H9 (cell line): ENCODE measurements around the gene MGLL. TPM values are rescaled to one million over a fixed set of nuclear protein-coding genes. Genes with fewer than 3 reads are reported as not detected.

ENCODE experiments used
- DNase-seq: peaks from one replicate; pipeline ENCODE4 v3.0.0-alpha.2; 2017
- H2AFZ ChIP-seq: one replicate; pipeline ENCODE4 v1.6.1; 2013; ENCODE audit warnings: mild to moderate bottlenecking, low read length, control low read depth, moderate library complexity
- H2AK5ac ChIP-seq: 2 replicates; pipeline ENCODE4 v1.6.1; 2013; ENCODE audit warnings: low read length, control low read depth, mixed read lengths; ENCODE audit not compliant: insufficient read length
- H2BK120ac ChIP-seq: one replicate; pipeline ENCODE4 v1.6.1; 2013; ENCODE audit warnings: low read depth, mild to moderate bottlenecking, low read length, control low read depth, inconsistent platforms; ENCODE audit not compliant: poor library complexity, severe bottlenecking
- H2BK12ac ChIP-seq: 2 replicates; pipeline ENCODE4 v1.6.1; 2013; ENCODE audit warnings: low read length, control low read depth, mixed read lengths, low read depth; ENCODE audit not compliant: insufficient read length
- H2BK15ac ChIP-seq: 2 replicates; pipeline ENCODE4 v1.6.1; 2013; ENCODE audit warnings: low read depth, low read length, control low read depth
- H2BK20ac ChIP-seq: one replicate; pipeline ENCODE4 v1.6.1; 2013; ENCODE audit warnings: low read depth, mild to moderate bottlenecking, low read length, control low read depth, inconsistent platforms; ENCODE audit not compliant: poor library complexity, severe bottlenecking
- H2BK5ac ChIP-seq: 2 replicates; pipeline ENCODE4 v1.6.1; 2013; ENCODE audit warnings: low read length, control low read depth, mixed read lengths; ENCODE audit not compliant: insufficient read length
- H3K14ac ChIP-seq: 2 replicates; pipeline ENCODE4 v1.6.1; 2013; ENCODE audit warnings: low read length, control low read depth; ENCODE audit not compliant: insufficient read depth
- H3K18ac ChIP-seq: 2 replicates; pipeline ENCODE4 v1.6.1; 2013; ENCODE audit warnings: low read depth, mild to moderate bottlenecking, mixed read lengths, low read length, control low read depth; ENCODE audit not compliant: insufficient read length
- H3K23ac ChIP-seq: 2 replicates; pipeline ENCODE4 v1.6.1; 2013; ENCODE audit warnings: low read length, control low read depth, mixed read lengths, low read depth; ENCODE audit not compliant: insufficient read length
- H3K23me2 ChIP-seq: 2 replicates; pipeline ENCODE4 v1.6.1; 2013; ENCODE audit warnings: low read depth, mild to moderate bottlenecking, mixed read lengths, low read length, control low read depth; ENCODE audit not compliant: insufficient read length, poor library complexity, severe bottlenecking
- H3K27ac ChIP-seq: 2 replicates; pipeline ENCODE4 v1.5.1; 2013; ENCODE audit warnings: low read length, control low read depth, mixed read lengths, low read depth; ENCODE audit not compliant: insufficient read length
- H3K27me3 ChIP-seq: 2 replicates; pipeline ENCODE4 v1.6.1; 2013; ENCODE audit warnings: low read length, control low read depth, inconsistent platforms; ENCODE audit not compliant: insufficient read depth
- H3K4ac ChIP-seq: 2 replicates; pipeline ENCODE4 v1.6.1; 2013; ENCODE audit warnings: low read depth, mild to moderate bottlenecking, control low read depth, inconsistent platforms, low read length, moderate library complexity
- H3K4me1 ChIP-seq: 2 replicates; pipeline ENCODE4 v1.6.1; 2013; ENCODE audit warnings: low read length, control low read depth, inconsistent platforms; ENCODE audit not compliant: insufficient read depth
- H3K4me2 ChIP-seq: 2 replicates; pipeline ENCODE4 v1.6.1; 2013; ENCODE audit warnings: low read length, control low read depth, mixed read lengths; ENCODE audit not compliant: insufficient read length, insufficient read depth
- H3K56ac ChIP-seq: 2 replicates; pipeline ENCODE4 v1.6.1; 2013; ENCODE audit warnings: low read depth, mild to moderate bottlenecking, mixed read lengths, low read length, control low read depth; ENCODE audit not compliant: insufficient read length
- H3K79me1 ChIP-seq: 2 replicates; pipeline ENCODE4 v1.6.1; 2013; ENCODE audit warnings: low read depth, mild to moderate bottlenecking, moderate library complexity, low read length, control low read depth, inconsistent platforms; ENCODE audit not compliant: insufficient read depth, poor library complexity, severe bottlenecking
- H3K79me2 ChIP-seq: 2 replicates; pipeline ENCODE4 v1.6.1; 2013; ENCODE audit warnings: low read length, control low read depth, inconsistent platforms; ENCODE audit not compliant: insufficient read depth
- H3K9ac ChIP-seq: 2 replicates; pipeline ENCODE4 v1.6.1; 2013; ENCODE audit warnings: low read length, control low read depth, mixed read lengths; ENCODE audit not compliant: insufficient read length; ENCODE audit errors: extremely low read depth
- H3K9me3 ChIP-seq: one replicate; pipeline ENCODE4 v1.6.1; 2013; ENCODE audit warnings: low read depth, low read length, inconsistent platforms; ENCODE audit not compliant: control insufficient read depth
- H3T11ph ChIP-seq: one replicate; pipeline ENCODE4 v1.6.1; 2013; ENCODE audit warnings: mild to moderate bottlenecking, low read length, control low read depth, inconsistent platforms
- H4K20me1 ChIP-seq: one replicate; pipeline ENCODE4 v1.6.1; 2013; ENCODE audit not compliant: control insufficient read depth, insufficient read length, insufficient read depth
- H4K5ac ChIP-seq: 2 replicates; pipeline ENCODE4 v1.6.1; 2013; ENCODE audit warnings: low read depth, mild to moderate bottlenecking, mixed read lengths, low read length, control low read depth; ENCODE audit not compliant: insufficient read length
- H4K8ac ChIP-seq: replicated peaks from 2 replicates; pipeline ENCODE4 v1.6.1; 2013; ENCODE audit warnings: low read length, control low read depth, mixed read lengths, low read depth; ENCODE audit not compliant: insufficient read length
- H4K91ac ChIP-seq: 2 replicates; pipeline ENCODE4 v1.6.1; 2013; ENCODE audit warnings: low read depth, mild to moderate bottlenecking, moderate library complexity, mixed read lengths, low read length, control low read depth; ENCODE audit not compliant: insufficient read length
- H3K27ac Mint-ChIP-seq, 3 experiments: 2 replicates in 2 of 3; 3 replicates in 1 of 3; pipeline ENCODE4 v1.8.0; 2020 to 2021; ENCODE audit warnings: mixed read lengths in 3 of 3, mild to moderate bottlenecking in 1 of 3, moderate library complexity in 1 of 3
- H3K27me3 Mint-ChIP-seq: 2 replicates; pipeline ENCODE4 v1.8.0; 2021; ENCODE audit warnings: low read depth, mild to moderate bottlenecking, moderate library complexity, mixed read lengths
- H3K36me3 Mint-ChIP-seq, 3 experiments: 2 replicates in 2 of 3; 3 replicates in 1 of 3; pipeline ENCODE4 v1.8.0; 2020 to 2021; ENCODE audit warnings: low read depth in 3 of 3, mixed read lengths in 3 of 3; ENCODE audit not compliant: insufficient read depth in 1 of 3
- H3K4me1 Mint-ChIP-seq, 2 experiments: 2 replicates each; pipeline ENCODE4 v1.8.0; 2020; ENCODE audit warnings: mixed read lengths in 2 of 2
- H3K4me3 Mint-ChIP-seq, 2 experiments: 2 replicates in 1 of 2; 3 replicates in 1 of 2; pipeline ENCODE4 v1.8.0; 2020 to 2021; ENCODE audit warnings: mild to moderate bottlenecking in 2 of 2, mixed read lengths in 2 of 2, moderate library complexity in 1 of 2
- H3K9me3 Mint-ChIP-seq, 2 experiments: 2 replicates in 1 of 2; 3 replicates in 1 of 2; pipeline ENCODE4 v1.8.0; 2020; ENCODE audit warnings: mild to moderate bottlenecking in 2 of 2, mixed read lengths in 2 of 2, moderate library complexity in 1 of 2
- WGBS: extraction: QIAGEN DNeasy Blood & Tissue Kit; methylation state at CpG from one replicate; pipeline ENCODE4 v1.1.7; 2013; ENCODE audit warnings: missing lambda C conversion rate, low lambda C conversion rate, mixed read lengths; ENCODE audit not compliant: insufficient read length; ENCODE audit errors: extremely low coverage; 5-methylcytosine and 5-hydroxymethylcytosine counted together
- total RNA-seq: library from RNA; stranded (reverse); gene quantifications from 2 replicates; pipeline ENCODE4 v1.2.1, GENCODE V29; 2021
- TF ChIP-seq, protein P1 (sequence below): fragments of 200-600 bp; sonication (generic); conservative IDR thresholded peaks from 3 replicates; pipeline ENCODE4 v1.8.0; 2021; ENCODE audit warnings: antibody characterized with exemption, mild to moderate bottlenecking

The MGLL gene
- total RNA-seq, 1 experiment from 2014 or later = 0.11 TPM

DNA sequence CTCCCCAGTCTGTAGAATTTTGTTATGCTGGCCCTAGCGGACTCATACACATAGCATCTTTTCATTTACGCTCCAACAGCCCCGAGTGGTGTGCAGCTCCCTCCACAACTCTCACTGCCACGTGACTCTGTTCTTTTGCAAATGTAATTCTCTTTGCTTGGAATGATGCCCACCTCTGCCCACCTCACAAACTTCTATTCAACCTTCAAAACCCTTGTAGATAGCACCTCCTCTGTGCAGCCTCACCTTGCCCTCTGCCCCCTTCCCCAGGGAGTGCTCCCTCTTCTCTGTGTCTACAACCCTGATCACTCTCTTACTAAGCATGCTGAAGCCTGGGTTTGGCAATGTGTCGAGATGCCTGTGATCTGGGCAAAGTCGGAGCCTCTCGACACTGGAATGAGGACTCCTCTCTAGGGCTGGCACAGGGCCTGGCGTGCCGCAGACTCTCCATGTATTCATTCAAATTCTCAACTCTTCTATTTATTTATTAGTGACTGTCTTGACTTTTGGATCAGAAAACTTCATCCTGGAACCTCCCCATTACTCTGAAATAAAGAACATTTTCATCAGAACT, 73.5 kb downstream of the MGLL start:
- WGBS = no CpG with 5 or more reads among the region's 9 CpGs
- peak overlapping the region in 1 of 3 experiments; percentile 50; a peak in 1 of 7 replicates for H3K27ac Mint-ChIP-seq
- H3K4ac ChIP-seq = no peak overlapping the region

More for the DNA sequence above, 73.5 kb downstream of the MGLL start:
- no peak overlapping the region for H4K91ac ChIP-seq
- H3K18ac ChIP-seq = no peak overlapping the region
- H4K8ac ChIP-seq = no peak overlapping the region
- no peak overlapping the region for H3K23ac ChIP-seq
- no peaks in the 10 kb centered on the region for H3K9me3 Mint-ChIP-seq
- no peak overlapping the region for H3K9ac ChIP-seq
- no peak overlapping the region for H2BK5ac ChIP-seq
- no peak overlapping the region for H2BK15ac ChIP-seq
- no peak for DNase-seq
- H3K4me3 Mint-ChIP-seq = no peak overlapping the region
- no peak overlapping the region for H3K14ac ChIP-seq
- H2AK5ac ChIP-seq = no peak overlapping the region
- no peak overlapping the region for H3K56ac ChIP-seq
- no peak overlapping the region for H3K4me2 ChIP-seq
- H2BK120ac ChIP-seq = no peak overlapping the region
- H3K79me2 ChIP-seq = no peaks in the 10 kb centered on the region
- H3K27me3 Mint-ChIP-seq = peaks cover 1% of the 10 kb centered on the region; the same call in 1 of the 2 replicates
- no peaks in the 10 kb centered on the region; a peak in 1 of 7 replicates for H3K36me3 Mint-ChIP-seq
- no peak overlapping the region for H2BK12ac ChIP-seq
- H4K20me1 ChIP-seq = no peaks in the 10 kb centered on the region
- no peak overlapping the region for H4K5ac ChIP-seq
- no peak overlapping the region for H2AFZ ChIP-seq
- peaks cover 9 to 18% of the 10 kb centered on the region in 2 experiments; a peak in 3 of 4 replicates for H3K4me1 Mint-ChIP-seq
- TF ChIP-seq, protein P1, sequence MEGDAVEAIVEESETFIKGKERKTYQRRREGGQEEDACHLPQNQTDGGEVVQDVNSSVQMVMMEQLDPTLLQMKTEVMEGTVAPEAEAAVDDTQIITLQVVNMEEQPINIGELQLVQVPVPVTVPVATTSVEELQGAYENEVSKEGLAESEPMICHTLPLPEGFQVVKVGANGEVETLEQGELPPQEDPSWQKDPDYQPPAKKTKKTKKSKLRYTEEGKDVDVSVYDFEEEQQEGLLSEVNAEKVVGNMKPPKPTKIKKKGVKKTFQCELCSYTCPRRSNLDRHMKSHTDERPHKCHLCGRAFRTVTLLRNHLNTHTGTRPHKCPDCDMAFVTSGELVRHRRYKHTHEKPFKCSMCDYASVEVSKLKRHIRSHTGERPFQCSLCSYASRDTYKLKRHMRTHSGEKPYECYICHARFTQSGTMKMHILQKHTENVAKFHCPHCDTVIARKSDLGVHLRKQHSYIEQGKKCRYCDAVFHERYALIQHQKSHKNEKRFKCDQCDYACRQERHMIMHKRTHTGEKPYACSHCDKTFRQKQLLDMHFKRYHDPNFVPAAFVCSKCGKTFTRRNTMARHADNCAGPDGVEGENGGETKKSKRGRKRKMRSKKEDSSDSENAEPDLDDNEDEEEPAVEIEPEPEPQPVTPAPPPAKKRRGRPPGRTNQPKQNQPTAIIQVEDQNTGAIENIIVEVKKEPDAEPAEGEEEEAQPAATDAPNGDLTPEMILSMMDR = no peak
- no peak overlapping the region for H2BK20ac ChIP-seq
- H3K4me1 ChIP-seq = no peaks in the 10 kb centered on the region
- H3K27me3 ChIP-seq = no peaks in the 10 kb centered on the region
- no peaks in the 10 kb centered on the region for H3K23me2 ChIP-seq
- H3K79me1 ChIP-seq = no peaks in the 10 kb centered on the region
- H3T11ph ChIP-seq = no peak overlapping the region
- no peaks in the 10 kb centered on the region for H3K9me3 ChIP-seq
- H3K27ac ChIP-seq = no peak overlapping the region
